ENCODE results near the gene C22orf31.

DNA sequence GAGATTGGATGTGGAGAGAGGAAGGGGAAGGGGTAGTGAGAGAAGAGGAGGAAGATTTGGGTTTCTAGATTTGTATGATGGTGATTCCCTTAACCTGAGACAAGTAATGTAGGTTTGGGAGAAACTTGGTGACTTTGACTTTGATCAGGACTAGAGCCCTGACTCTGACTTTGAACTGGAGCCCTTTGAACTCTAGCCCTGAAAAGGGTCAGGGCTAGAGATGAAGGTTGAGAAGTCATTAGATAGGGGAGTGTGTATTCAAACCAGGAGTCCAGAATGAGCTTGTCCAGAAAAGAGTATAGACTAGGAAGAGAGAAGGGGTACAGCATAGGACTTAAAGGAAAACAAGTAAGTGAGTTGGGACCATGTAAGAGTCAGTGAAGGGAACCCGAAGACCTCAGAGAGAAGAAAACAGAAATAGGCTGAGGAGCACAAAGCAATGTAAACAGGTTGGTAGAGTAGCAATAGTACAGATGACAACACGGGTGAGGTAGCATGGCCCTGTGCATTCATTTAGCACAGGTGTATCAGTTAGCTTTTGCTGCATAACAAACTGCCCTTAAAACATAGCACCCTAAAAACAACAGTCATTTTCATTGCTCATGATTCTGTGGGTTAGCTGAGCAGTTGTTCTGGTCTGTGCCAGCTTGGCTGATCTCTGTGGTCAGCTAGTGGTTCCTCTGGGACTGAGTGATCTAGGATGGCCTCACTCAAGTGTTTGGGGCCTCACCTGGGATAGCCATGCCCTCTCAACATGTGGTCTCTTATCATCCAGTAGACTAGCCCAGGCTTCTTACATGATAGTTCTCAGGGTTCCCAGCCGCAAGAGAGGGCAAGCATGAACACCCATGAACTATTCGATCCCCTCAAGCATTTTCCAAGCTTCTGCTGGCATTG is 43.1 kb downstream of the C22orf31 start:
- TF ChIP-seq CTCF (IDR thresholded peaks at IDR 0.05) (no peak), RFX5 (IDR thresholded peaks at IDR 0.05) (no peak)

Data from A549 (cell line).